Cardiac muscle cell (in vitro differentiated cells and primary cell): ENCODE measurements around the gene KDM2A. TPM values are rescaled to one million over a fixed set of nuclear protein-coding genes. Genes with fewer than 3 reads are reported as not detected.
"Not testable (repeated sequence)": the region's sequence is repeated elsewhere in the genome, so short reads cannot be mapped to it uniquely, and the experiment has no call there.

ENCODE experiments used
- DNase-seq, 2 donors: peaks; one replicate each; pipeline versions ENCODE4 v3.0.0 to v3.0.0-alpha.2; 2010 to 2017; ENCODE audit warnings: low read depth in 1 of 2, low spot score in 1 of 2
- H3K27ac ChIP-seq: fragments of 200-600 bp; sonication (generic); 2 replicates; pipeline ENCODE4 v1.5.1; 2016
- H3K27me3 ChIP-seq: fragments of 200-600 bp; sonication (generic); 2 replicates; pipeline ENCODE4 v1.6.0; 2016; ENCODE audit warnings: control low read depth
- H3K36me3 ChIP-seq: fragments of 200-600 bp; sonication (generic); 2 replicates; pipeline ENCODE4 v1.5.1; 2016; ENCODE audit warnings: control low read depth
- H3K4me1 ChIP-seq: fragments of 200-600 bp; sonication (generic); 2 replicates; pipeline ENCODE4 v1.8.1; 2017; ENCODE audit warnings: low read depth, mild to moderate bottlenecking, mixed run types
- H3K4me3 ChIP-seq: fragments of 200-600 bp; sonication (generic); 2 replicates; pipeline ENCODE4 v1.5.1; 2016; ENCODE audit warnings: mild to moderate bottlenecking
- H3K9me3 ChIP-seq: fragments of 200-600 bp; sonication (generic); 2 replicates; pipeline ENCODE4 v1.5.1; 2017; ENCODE audit warnings: low read depth, mild to moderate bottlenecking, control low read depth
- CTCF ChIP-seq: IDR thresholded peaks from 2 replicates; pipeline ENCODE4 v1.5.1; 2012; ENCODE audit warnings: low read depth, mild to moderate bottlenecking, low read length
- polyA plus RNA-seq: library from polyadenylated mRNA; unstranded; fragments of >200 nt; fragmentation: Nextera tagmentation; extraction: Ambion mirVana; gene quantifications from 2 replicates; pipeline ENCODE4 v1.2.1, GENCODE V29; 2016
- total RNA-seq: library from RNA; depleted of rRNA; stranded (reverse); fragments of >200 nt; gene quantifications from 2 replicates; pipeline ENCODE4 v1.2.3, GENCODE V29; 2016

Gene KDM2A
- total and polyA plus RNA-seq, 2 experiments from 2014 or later: 17.6 to 37.8 TPM

GRCh38 chr11:67195971-67196456 is 77.0 kb downstream of the KDM2A start:
- Histone ChIP-seq H3K9me3 (no peaks in the 10 kb centered on the region), H3K4me1 (no peaks in the 10 kb centered on the region), H3K36me3 (peaks cover 21% of the 10 kb centered on the region), H3K27ac (no peak overlapping the region), H3K27me3 (no peaks in the 10 kb centered on the region), H3K4me3 (no peak overlapping the region)
- no peak for TF ChIP-seq CTCF
- peak in 1 of 2 donors; percentile 33 for DNase-seq

GRCh38 chr11:67197606-67198005 is 78.5 kb downstream of the KDM2A start:
- peak overlapping the region; percentile 17 for H3K27ac ChIP-seq

GRCh38 chr11:67198781-67199180 is 79.7 kb downstream of the KDM2A start:
- H3K4me1 ChIP-seq, H3K9me3 ChIP-seq, H3K4me3 ChIP-seq, H3K27me3 ChIP-seq: not testable (repeated sequence)
- H3K27ac ChIP-seq: peak overlapping the region; percentile 32
- peaks cover 17% of the 10 kb centered on the region for H3K36me3 ChIP-seq
- peak in 1 of 2 donors; percentile 4 for DNase-seq

More at GRCh38 chr11:67197606-67198005, 78.5 kb downstream of the KDM2A start:
- Histone ChIP-seq H3K4me1 (no peaks in the 10 kb centered on the region), H3K27me3 (no peaks in the 10 kb centered on the region), H3K4me3 (no peak overlapping the region), H3K9me3 (no peaks in the 10 kb centered on the region), H3K36me3 (peaks cover 21% of the 10 kb centered on the region)
- no peak for TF ChIP-seq CTCF
- DNase-seq: no peak

GRCh38 chr11:67199751-67200150 is 80.7 kb downstream of the KDM2A start:
- no peaks in the 10 kb centered on the region for H3K27me3 ChIP-seq
- no peaks in the 10 kb centered on the region for H3K9me3 ChIP-seq
- no peak for DNase-seq
- no peak for TF ChIP-seq CTCF
- peak overlapping the region; percentile 32 for H3K27ac ChIP-seq
- H3K4me1 ChIP-seq: no peaks in the 10 kb centered on the region
- H3K4me3 ChIP-seq: no peak overlapping the region
- peaks cover 9% of the 10 kb centered on the region for H3K36me3 ChIP-seq

GRCh38 chr11:67202028-67202427 is 83.0 kb downstream of the KDM2A start:
- peaks cover 9% of the 10 kb centered on the region for H3K36me3 ChIP-seq

GRCh38 chr11:67204822-67205221 is 85.8 kb downstream of the KDM2A start:
- no peak overlapping the region for H3K4me3 ChIP-seq
- H3K4me1 ChIP-seq: no peaks in the 10 kb centered on the region
- H3K9me3 ChIP-seq: no peaks in the 10 kb centered on the region
- peaks cover 20% of the 10 kb centered on the region for H3K36me3 ChIP-seq
- H3K27ac ChIP-seq: no peak overlapping the region
- DNase-seq: no peak
- TF ChIP-seq CTCF: no peak
- no peaks in the 10 kb centered on the region for H3K27me3 ChIP-seq

More at GRCh38 chr11:67202028-67202427, 83.0 kb downstream of the KDM2A start:
- no peak for DNase-seq
- H3K27me3 ChIP-seq: no peaks in the 10 kb centered on the region
- no peaks in the 10 kb centered on the region for H3K9me3 ChIP-seq
- H3K4me3 ChIP-seq: no peak overlapping the region
- no peak for TF ChIP-seq CTCF
- H3K27ac ChIP-seq: no peak overlapping the region
- no peaks in the 10 kb centered on the region for H3K4me1 ChIP-seq

- H3K27ac ChIP-seq, H3K27me3 ChIP-seq, H3K9me3 ChIP-seq, H3K4me1 ChIP-seq, H3K4me3 ChIP-seq, DNase-seq: not testable (repeated sequence)
- H3K36me3 ChIP-seq: peaks cover 35% of the 10 kb centered on the region
These were observed 90.2 kb downstream of the KDM2A start for GRCh38 chr11:67209222-67209621.
